B cell (primary cell): ENCODE results near the gene OR52A1. TPM values are rescaled to one million over a fixed set of nuclear protein-coding genes. Genes with fewer than 3 reads are reported as not detected.

Experiments
- ATAC-seq: fragments of 200-7000 bp; cut with Tn5 transposase; one replicate; pipeline ENCODE4 v1.10.0; 2021; ENCODE audit warnings: low read depth, mild to moderate bottlenecking, moderate number of reproducible peaks, moderate library complexity
- CTCF ChIA-PET: fragments of 350-600 bp; sonication (Branson Sonifier 250); formaldehyde crosslinking; loops from one replicate; lab custom pipeline; 2021; ENCODE audit warnings: antibody characterized with exemption, inconsistent platforms; lab: Charles Lee
- POLR2A ChIA-PET: fragments of 350-600 bp; sonication (Branson Sonifier 250); formaldehyde crosslinking; loops from one replicate; lab custom pipeline; 2021; ENCODE audit warnings: antibody characterized with exemption; lab: Charles Lee
- DNase-seq: peaks from one replicate; pipeline ENCODE4 v3.0.0; 2013
- H2AFZ ChIP-seq: 2 replicates; pipeline ENCODE4 v1.6.1; 2012; ENCODE audit warnings: mild to moderate bottlenecking, low read depth, low read length; ENCODE audit not compliant: insufficient read depth, poor library complexity, severe bottlenecking
- H3K27ac ChIP-seq, 2 donors: 1 replicate in 1 of 2; 2 replicates in 1 of 2; pipeline ENCODE4 v1.5.1; 2012 to 2013; ENCODE audit warnings: low read length in 2 of 2, mild to moderate bottlenecking in 2 of 2, moderate library complexity in 1 of 2
- H3K27me3 ChIP-seq, 4 experiments: fragments of 200-600 bp in 1 of 4; sonication (generic) in 1 of 4; replicated peaks in 1 of 4; 1 replicate in 2 of 4; 2 replicates in 2 of 4; pipeline versions ENCODE4 v1.6.1 to v1.7.0; 2013 to 2016; ENCODE audit warnings: low read length in 3 of 4, mild to moderate bottlenecking in 2 of 4, mixed read lengths in 1 of 4, moderate library complexity in 1 of 4; ENCODE audit not compliant: insufficient read depth in 4 of 4, control insufficient read depth in 3 of 4; ENCODE audit errors: control extremely low read depth in 1 of 4
- H3K36me3 ChIP-seq, 2 experiments: replicated peaks in 1 of 2; 1 replicate in 1 of 2; 2 replicates in 1 of 2; pipeline versions ENCODE4 v1.6.1 to v1.7.1; 2013; ENCODE audit warnings: low read length in 1 of 2; ENCODE audit not compliant: insufficient read depth in 2 of 2, control insufficient read depth in 1 of 2; ENCODE audit errors: control extremely low read depth in 1 of 2, extremely low read depth in 1 of 2
- H3K4me1 ChIP-seq, 2 donors: fragments of 200-600 bp in 1 of 2; sonication (generic) in 1 of 2; 1 replicate in 1 of 2; 2 replicates in 1 of 2; pipeline versions ENCODE4 v1.5.1 to v1.6.1; 2013 to 2017; ENCODE audit warnings: low read length in 2 of 2; ENCODE audit not compliant: control insufficient read depth in 2 of 2, insufficient read depth in 2 of 2
- H3K4me2 ChIP-seq: replicated peaks from 2 replicates; pipeline ENCODE3; 2012; ENCODE audit warnings: mild to moderate bottlenecking, low read depth, low read length; ENCODE audit not compliant: poor library complexity, severe bottlenecking
- H3K4me3 ChIP-seq, 5 experiments: fragments of 200-600 bp in 1 of 5; sonication (generic) in 1 of 5; 1 replicate in 3 of 5; 2 replicates in 2 of 5; pipeline versions ENCODE4 v1.5.1 to v1.7.0; 2011 to 2016; ENCODE audit warnings: low read length in 4 of 5, mild to moderate bottlenecking in 4 of 5, low read depth in 2 of 5, control low read depth in 1 of 5, moderate library complexity in 1 of 5; ENCODE audit not compliant: insufficient read depth in 1 of 5; ENCODE audit errors: control extremely low read depth in 1 of 5, extremely low read depth in 1 of 5
- H3K79me2 ChIP-seq: fragments of 200-600 bp; sonication (generic); one replicate; pipeline ENCODE4 v1.6.0; 2016; ENCODE audit warnings: low read length; ENCODE audit not compliant: control insufficient read depth, insufficient read depth
- H3K9ac ChIP-seq: fragments of 200-600 bp; sonication (generic); 2 replicates; pipeline ENCODE4 v1.6.1; 2017; ENCODE audit warnings: mild to moderate bottlenecking, low read length, moderate library complexity
- H3K9me3 ChIP-seq, 3 donors: one replicate each; pipeline versions ENCODE4 v1.6.1 to v1.7.1; 2013; ENCODE audit warnings: low read length in 2 of 3; ENCODE audit not compliant: control insufficient read depth in 2 of 3, insufficient read depth in 1 of 3; ENCODE audit errors: control extremely low read depth in 1 of 3
- H4K20me1 ChIP-seq: 2 replicates; pipeline ENCODE4 v1.6.0; 2012; ENCODE audit warnings: mild to moderate bottlenecking, low read length; ENCODE audit not compliant: insufficient read depth, control insufficient read depth, poor library complexity, severe bottlenecking
- H3K27ac Mint-ChIP-seq: one replicate; pipeline ENCODE4 v1.8.0; 2021; ENCODE audit warnings: mixed read lengths
- H3K27me3 Mint-ChIP-seq: one replicate; pipeline ENCODE4 v1.8.0; 2021; ENCODE audit warnings: mixed read lengths
- H3K4me1 Mint-ChIP-seq: one replicate; pipeline ENCODE4 v1.8.0; 2021; ENCODE audit warnings: mixed read lengths
- H3K4me3 Mint-ChIP-seq: one replicate; pipeline ENCODE4 v1.8.0; 2021; ENCODE audit warnings: mixed read lengths
- H3K9me3 Mint-ChIP-seq: one replicate; pipeline ENCODE4 v1.8.0; 2022; ENCODE audit warnings: mixed read lengths; ENCODE audit not compliant: insufficient read depth
- CTCF ChIP-seq: fragments of 200-600 bp; IDR thresholded peaks from one replicate; pipeline ENCODE4 v1.8.0; 2022; ENCODE audit warnings: antibody characterized with exemption, mild to moderate bottlenecking
- EZH2 ChIP-seq: IDR thresholded peaks from 2 replicates; pipeline ENCODE4 v1.6.1; 2012; ENCODE audit warnings: borderline replicate concordance, low read depth, mild to moderate bottlenecking, moderate library complexity, low read length; ENCODE audit not compliant: insufficient read depth, poor library complexity, severe bottlenecking
- WGBS: methylation state at CpG from one replicate; pipeline ENCODE4 v1.1.5; 2013; ENCODE audit warnings: missing lambda C conversion rate; ENCODE audit not compliant: insufficient coverage; 5-methylcytosine and 5-hydroxymethylcytosine counted together
- intact Hi-C: fragments of 100-400 bp; cut with micrococcal nuclease; formaldehyde crosslinking; loops from one replicate; pipeline ENCODE4 v1.10.0; 2022
- polyA plus RNA-seq: library from polyadenylated mRNA; depleted of rRNA; stranded (reverse); fragments of >200 nt; gene quantifications from 2 replicates; pipeline ENCODE4 v1.2.3, GENCODE V29; 2012
- total RNA-seq, 2 donors: library from RNA; stranded (reverse); fragments of 120-200 nt in 1 of 2; gene quantifications; 1 replicate in 1 of 2; 2 replicates in 1 of 2; pipeline versions ENCODE4 v1.2.3 to v1.2.4, GENCODE V29; 2013 to 2022

The OR52A1 gene
- total and polyA plus RNA-seq, 2 donors (not counting 1 experiment from before 2014, with no cell fraction given): not detected

- intact Hi-C loops: no loop called here
- no peak overlapping the region for H3K27ac Mint-ChIP-seq
- H3K27me3 Mint-ChIP-seq: peaks cover 19% of the 10 kb centered on the region
- DNase-seq: no peak
- Histone ChIP-seq H3K27me3 (peaks cover 0 to 6% (median 0%) of the 10 kb centered on the region in 4 experiments), H4K20me1 (no peaks in the 10 kb centered on the region), H3K4me2 (no peak overlapping the region), H3K27ac (no peak overlapping the region), H3K4me3 (no peak overlapping the region), H3K36me3 (no peaks in the 10 kb centered on the region), H3K79me2 (no peaks in the 10 kb centered on the region), H3K9ac (no peak overlapping the region), H2AFZ (no peak overlapping the region), H3K9me3 (no peaks in the 10 kb centered on the region), H3K4me1 (no peaks in the 10 kb centered on the region)
- TF ChIP-seq EZH2 (no peak), CTCF (no peak)
- POLR2A ChIA-PET: no interaction called here
- CTCF ChIA-PET: no interaction called here
- no peaks in the 10 kb centered on the region for H3K4me1 Mint-ChIP-seq
- 100% methylated on average over 1 of the region's 3 CpGs for WGBS
- no peak overlapping the region for H3K4me3 Mint-ChIP-seq
- ATAC-seq: no peak
- H3K9me3 Mint-ChIP-seq: no peaks in the 10 kb centered on the region
These were observed 39.2 kb downstream of the OR52A1 start for GRCh38 chr11:5115339-5115738.

GRCh38 chr11:5107285-5107684 is 47.3 kb downstream of the OR52A1 start:
- Histone ChIP-seq H3K27ac (no peak overlapping the region), H3K4me1 (no peaks in the 10 kb centered on the region), H3K9me3 (no peaks in the 10 kb centered on the region), H3K4me2 (no peak overlapping the region), H3K4me3 (no peak overlapping the region), H3K36me3 (no peaks in the 10 kb centered on the region), H3K79me2 (no peaks in the 10 kb centered on the region), H4K20me1 (no peaks in the 10 kb centered on the region), H2AFZ (no peak overlapping the region), H3K9ac (no peak overlapping the region), H3K27me3 (no peaks in the 10 kb centered on the region)
- Mint-ChIP-seq H3K9me3 (no peaks in the 10 kb centered on the region), H3K27ac (no peak overlapping the region), H3K27me3 (peaks cover 6% of the 10 kb centered on the region), H3K4me1 (no peaks in the 10 kb centered on the region), H3K4me3 (no peak overlapping the region)
- DNase-seq (no peak), ATAC-seq (no peak)
- intact Hi-C loops: no loop called here
- ChIA-PET CTCF (no interaction called here), POLR2A (no interaction called here)
- TF ChIP-seq EZH2: no peak
- no peak for TF ChIP-seq CTCF
- WGBS: 88% methylated on average over 2 of the region's 3 CpGs
